ENCODE data around the gene PAX2.

PAX2 gene

DNA sequence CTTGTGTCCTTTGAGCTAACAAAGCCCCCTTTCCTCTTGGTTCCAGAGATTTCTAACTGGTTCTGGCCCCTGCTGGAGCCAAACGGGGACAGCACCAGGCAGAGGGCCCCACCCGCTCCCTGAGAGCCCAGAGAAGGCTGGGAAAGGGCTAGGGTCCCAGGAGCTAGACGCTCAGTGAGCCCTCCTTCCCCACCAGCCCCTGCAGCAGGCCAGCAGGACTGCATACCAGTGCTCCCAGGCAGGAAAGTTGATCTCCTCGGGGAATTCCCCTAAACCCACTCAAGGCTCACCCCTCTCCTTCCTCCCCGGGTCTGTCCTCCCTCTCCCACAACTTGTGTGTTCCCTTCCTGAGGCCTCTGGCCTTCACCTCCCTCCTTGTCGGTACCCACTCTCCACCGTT lies 47.7 kb downstream of the PAX2 start:
- no peak for DNase-seq

DNA sequence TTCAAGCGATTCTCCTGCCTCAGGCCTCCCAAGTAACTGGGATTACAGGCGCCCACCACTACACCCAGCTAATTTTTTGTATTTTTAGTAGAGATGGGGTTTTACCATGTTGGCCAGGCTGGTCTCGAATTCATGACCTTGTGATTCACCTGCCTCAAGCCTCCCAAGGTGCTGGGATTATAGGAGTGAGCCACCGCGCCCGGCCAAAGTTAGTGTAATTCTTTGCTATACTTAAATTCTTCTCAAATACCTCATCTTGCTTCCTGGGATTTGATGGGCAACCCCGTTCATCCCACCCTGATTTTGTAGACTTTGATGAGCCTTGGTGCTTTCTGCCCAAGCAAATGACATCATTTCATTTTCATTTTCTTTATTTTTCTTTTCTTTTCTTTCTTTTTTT lies 54.5 kb downstream of the PAX2 start:
- no peak for DNase-seq

DNA sequence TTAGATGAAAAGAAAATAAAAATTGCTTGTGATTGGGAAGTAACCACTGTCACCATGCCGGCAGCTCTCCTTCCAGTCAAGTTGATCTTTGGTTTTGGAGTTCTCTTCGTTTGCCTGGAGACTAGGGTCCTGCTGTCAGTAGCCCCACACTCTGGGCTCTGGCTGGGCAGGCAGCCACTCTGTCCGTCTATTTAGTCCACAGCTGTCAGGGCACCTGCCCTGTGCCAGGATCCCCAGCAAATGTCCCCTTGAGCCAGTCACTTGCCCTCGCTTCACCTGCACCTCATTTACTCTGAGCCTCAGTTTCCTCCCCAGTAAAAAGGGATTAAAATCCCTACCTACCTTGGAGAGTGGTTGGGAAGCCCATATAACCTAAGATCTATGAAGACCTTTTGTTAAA lies 55.5 kb downstream of the PAX2 start:
- DNase-seq = no peak

DNA sequence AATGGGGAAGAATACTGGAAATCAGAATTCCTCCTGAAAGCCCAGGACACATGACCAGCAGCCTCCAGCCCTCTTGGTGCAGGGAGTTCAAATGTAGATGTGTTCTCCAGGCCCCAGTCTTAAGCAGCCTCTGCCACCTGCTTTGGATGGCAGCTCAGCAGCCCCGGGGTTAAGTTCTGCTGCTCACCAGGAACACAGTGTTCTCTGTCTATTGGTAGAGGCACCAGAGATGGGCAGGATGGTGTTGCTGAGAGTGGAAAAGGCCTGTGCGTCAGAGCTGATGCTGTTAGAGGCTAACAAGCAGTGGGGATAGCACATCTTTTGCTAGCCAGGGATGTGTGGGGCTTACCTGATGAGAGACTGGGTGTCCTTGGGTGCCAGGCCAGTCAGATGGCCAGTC lies 56.8 kb downstream of the PAX2 start:
- no peak for DNase-seq

DNA sequence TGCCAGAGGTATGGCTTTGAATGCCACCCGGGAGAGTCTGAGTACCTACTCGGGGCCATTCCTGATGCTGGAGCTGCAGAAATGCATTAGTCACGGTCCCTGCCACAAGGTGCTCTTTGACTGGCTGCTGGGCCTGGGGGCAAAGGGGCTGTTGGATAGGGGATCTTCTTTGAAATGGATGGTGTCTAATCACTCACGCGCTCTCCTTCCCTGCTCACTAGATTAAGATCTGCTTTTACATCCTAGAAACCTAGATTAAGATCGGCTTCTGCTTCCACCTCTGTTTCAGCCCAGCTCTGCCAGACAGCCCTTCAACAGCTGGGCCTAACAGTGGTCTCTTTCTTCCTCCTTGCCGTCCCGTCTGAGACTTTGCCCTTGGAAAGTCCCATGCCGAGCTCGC lies 57.2 kb downstream of the PAX2 start:
- no peak for DNase-seq

DNA sequence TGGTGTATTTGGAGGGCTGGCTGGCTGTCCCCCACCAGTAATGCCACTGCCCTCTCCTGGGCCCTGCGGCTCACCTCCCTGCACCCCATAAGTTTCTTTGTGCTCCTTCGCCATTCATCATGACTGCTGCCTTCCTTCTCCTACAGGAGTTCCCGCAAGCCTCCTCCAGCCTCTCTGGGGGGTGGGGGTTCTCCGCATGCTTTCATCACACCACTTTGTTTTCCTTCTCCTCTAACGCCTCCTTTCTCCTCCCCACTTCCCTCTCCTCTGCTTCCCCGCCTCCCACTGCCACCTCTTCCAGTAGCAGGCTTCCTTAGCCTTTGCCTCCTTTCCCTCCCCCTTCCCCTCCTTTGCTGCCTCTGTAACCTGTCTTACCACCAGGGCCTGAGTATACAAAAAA lies 58.1 kb downstream of the PAX2 start:
- DNase-seq = no peak

DNA sequence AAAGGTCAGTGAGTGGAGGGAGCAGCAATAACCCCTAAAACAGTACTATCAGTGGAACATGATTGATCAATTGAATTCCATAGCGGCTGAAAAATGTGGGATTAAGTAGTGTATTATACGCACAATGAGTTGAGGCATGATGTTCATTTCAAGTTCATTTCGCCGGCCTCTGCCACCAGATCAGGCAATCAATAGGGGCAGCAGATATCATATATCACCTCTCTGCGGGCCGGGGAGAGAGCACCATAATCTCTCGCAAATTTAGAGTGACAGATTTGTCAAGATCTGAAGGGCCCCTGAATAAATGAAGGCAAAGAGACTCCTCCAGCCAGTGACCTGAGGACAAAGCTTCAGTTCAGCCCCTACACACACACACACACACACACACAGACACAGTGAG lies 58.5 kb downstream of the PAX2 start:
- DNase-seq = no peak

DNA sequence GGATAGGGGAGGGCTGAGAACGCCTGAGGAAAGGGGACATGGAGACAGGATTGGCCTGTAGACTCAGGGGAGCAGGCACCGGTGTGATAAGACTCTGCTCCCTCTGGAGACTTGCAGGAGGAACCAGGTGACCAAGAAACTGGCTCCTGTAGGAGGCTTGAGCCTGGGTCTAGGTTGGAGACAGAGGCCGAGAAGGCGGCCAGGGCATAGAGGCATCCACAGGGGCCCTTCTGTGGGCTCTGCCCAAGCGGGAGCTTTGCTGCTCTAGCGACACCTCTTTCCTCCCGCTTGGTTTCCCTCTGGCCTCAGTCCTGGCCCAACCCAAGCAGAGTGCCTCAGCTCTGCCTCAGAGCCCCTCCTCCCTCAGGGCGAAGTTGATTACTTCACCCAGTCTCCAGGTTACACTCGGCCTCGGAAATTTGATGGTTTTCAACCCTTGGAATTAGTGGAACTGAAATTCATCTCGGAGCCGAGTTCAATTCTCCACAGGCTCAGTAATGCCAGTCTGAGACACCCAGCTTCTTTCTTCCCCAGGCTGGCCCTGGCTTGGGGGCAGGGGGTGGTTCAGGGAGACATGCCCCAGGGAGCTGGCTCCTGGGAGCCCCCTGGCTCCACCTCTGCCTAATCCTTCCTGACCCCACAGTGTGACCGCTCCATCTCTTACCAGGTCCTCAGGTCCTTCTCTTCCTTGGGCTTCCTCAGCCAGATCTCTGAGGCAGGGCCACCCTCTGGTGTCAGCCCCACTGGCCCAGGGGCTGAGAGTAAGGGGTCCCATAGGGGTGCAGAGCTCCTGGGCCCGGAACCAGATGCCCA lies 60.4 kb downstream of the PAX2 start:
- no peak for DNase-seq

DNA sequence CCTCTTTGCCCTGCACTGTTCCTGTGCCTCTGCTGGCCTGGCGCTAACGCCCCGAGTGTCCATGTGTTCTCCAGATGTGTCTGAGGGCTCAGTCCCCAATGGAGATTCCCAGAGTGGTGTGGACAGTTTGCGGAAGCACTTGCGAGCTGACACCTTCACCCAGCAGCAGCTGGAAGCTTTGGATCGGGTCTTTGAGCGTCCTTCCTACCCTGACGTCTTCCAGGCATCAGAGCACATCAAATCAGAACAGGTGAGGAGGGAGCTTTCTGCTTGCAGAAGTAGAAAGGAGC lies 60.9 kb downstream of the PAX2 start:
- no peak for DNase-seq

DNA sequence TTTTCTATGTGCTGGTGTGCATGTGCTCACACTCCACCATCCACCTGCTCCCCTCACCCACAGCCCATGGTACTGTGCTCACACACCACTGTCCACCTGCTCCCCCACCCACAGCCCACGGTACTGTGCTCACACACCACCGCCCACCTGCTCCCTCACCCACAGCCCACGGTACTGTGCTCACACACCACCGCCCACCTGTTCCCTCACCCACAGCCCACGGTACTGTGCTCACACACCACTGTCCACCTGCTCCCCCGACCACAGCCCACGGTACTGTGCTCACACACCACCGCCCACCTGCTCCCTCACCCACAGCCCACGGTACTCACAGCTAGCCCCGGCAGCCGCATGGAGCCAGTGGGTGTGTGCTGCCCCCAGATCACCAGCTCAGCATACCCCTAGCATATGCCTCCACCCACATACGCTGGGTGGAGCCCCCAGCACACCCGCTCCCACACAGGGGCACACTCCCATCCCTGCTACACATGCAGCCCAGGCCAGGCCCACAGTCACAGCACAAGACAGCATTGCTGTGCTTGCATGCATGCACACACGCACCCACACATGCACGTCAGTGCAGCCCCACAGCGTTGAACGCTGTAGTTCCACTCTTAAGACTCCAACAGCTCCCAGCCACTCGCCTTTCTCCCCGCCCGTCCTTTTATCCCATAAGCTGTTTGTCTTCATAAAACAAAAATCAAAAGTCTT lies 62.0 kb downstream of the PAX2 start:
- DNase-seq = no peak

DNA sequence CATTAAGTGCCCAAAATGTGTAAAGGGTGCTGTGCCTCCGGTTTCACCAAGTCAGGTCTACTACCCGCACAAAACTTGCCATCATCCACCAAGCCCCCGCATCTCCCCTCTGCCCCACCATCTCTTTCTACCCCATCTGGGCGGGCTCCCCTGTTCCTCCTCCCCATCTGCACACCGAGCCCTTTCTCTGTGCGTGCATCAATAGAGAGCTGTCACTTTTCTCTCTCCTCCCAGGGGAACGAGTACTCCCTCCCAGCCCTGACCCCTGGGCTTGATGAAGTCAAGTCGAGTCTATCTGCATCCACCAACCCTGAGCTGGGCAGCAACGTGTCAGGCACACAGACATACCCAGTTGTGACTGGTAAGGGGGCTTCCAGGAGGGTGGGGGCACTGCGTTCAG lies 63.5 kb downstream of the PAX2 start:
- DNase-seq = no peak

DNA sequence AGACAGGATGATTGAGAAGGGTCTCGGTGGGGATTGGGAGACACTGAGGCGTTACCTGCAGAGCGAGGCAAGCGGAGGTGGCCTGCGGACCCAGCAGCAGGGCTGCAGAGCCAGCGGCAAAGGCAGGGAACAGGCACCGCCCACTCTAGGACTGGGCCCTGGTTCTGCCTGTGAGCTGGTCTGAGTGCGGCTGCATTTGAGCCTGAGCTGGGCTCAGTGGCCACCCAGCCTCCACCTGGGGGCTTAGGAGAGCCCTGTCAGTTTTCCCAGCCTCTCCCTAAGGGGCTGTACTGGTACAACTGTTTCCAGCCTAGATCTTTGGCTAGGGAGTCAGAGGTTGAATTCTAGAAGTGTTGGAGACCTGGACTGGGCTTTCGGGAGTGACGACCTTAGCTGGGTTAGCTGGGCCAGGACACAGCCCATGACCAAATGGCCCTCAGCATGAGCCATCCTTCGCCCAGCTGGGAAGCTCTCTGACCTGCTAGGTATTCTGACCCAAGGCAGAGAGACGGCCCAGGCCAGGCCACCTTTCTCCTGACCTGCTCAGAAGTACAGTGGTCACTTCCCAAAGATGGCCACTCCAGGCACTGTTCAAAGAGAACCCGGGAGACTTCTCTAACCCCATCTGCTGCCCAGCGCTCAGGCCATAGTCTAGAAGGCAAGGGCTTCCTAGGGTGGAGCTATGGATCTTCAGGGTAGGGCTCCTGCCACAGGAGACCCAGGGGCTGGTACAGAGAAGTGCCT lies 64.9 kb downstream of the PAX2 start:
- DNase-seq = no peak

DNA sequence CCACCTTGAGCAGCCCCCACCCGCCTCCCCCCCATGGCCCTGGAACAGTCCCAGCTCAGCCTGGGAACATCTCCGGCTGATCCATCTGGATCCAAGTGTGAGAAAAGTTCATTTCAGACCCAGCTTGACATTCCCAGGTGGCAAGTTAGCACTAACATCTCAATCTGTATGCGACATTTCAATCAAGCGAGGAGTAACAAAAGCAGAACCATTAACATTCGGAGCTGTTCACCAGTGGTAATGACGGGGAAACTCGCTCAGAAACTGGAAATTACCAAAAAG lies 65.4 kb downstream of the PAX2 start:
- DNase-seq = no peak

DNA sequence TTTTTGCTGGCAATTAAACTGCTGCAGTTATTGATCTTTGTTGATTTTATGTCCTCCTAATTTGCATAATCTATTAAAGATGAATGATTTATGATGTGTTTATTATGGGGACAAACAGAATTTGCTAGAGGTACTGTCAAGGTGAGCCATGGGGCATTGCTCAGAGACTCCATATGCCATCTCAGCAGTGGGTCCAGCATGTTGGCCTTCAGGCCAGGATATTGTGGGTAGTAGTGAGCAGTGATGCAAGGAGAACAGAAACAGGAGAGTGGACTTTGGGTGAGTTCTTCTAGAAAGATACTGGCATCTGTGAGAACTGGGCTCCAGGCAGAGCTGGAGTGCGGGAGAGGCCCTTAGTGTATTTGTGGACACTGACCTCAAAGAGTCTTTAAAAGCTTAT lies 65.9 kb downstream of the PAX2 start:
- no peak for DNase-seq

DNA sequence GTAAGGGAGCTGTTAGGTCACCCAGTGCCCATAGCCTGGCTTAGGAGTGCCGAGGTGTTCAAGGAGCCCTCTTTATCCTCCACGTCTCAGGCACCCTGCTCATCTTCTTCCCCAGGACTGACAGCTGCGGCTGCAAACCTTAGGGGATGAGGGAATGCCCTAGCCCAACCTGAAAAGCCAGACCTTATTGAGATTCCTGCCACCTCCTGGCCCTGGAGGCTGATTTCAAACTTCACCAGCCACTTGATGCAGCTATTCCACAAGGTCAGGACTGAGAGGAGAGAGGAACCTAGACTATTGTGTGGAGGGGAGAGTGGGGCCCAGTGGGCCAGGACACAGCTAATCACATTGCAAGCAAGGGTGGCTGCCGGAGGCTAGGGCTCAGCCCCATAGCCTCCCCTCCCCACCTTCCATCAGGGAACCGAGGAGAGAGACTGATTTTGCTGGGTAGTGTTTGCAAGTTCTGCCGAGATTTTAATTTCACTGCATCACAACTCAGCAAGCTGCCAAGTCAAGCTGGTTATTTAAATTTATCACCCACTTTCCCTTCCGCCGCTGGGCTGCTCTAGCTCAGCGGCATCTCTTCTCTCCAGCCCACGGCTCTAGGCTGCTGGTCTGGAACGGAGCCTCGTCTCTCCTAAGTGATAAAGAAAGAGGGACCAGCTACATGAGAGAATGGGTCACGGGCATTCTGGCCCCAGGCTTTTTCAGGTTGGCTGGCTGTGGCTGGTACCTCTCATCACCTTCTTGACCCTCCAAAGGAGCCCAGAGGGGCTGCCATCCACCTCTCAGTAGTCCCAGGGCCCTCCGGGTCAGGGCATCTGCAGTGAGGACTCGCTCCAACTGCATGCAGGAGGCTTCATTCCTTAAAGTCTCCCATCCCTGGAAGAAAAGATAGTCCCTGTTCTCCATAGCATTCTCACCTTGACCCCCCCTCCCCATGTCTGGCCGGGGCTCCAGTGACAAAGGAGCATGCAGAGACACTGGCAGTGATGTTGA lies 66.7 kb downstream of the PAX2 start:
- no peak for DNase-seq

DNA sequence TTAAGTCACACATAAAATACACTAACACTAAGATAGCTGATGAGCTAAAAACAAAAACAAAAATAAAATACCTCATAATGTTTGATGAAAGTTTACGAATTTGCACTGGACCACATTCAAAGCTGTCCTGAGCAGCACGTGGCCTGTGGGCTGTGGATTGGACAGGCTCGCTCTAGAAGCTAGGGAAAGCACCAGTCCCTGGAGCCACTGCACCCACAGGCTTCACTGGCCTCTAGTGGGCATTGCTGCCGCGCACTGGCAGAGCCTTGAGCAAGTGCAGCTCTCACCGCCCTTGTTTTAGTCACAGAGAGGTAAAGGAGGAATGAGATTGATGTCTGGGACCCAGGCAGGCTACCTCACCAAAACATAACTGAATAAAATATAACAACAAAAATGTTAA lies 67.6 kb downstream of the PAX2 start:
- DNase-seq = no peak

DNA sequence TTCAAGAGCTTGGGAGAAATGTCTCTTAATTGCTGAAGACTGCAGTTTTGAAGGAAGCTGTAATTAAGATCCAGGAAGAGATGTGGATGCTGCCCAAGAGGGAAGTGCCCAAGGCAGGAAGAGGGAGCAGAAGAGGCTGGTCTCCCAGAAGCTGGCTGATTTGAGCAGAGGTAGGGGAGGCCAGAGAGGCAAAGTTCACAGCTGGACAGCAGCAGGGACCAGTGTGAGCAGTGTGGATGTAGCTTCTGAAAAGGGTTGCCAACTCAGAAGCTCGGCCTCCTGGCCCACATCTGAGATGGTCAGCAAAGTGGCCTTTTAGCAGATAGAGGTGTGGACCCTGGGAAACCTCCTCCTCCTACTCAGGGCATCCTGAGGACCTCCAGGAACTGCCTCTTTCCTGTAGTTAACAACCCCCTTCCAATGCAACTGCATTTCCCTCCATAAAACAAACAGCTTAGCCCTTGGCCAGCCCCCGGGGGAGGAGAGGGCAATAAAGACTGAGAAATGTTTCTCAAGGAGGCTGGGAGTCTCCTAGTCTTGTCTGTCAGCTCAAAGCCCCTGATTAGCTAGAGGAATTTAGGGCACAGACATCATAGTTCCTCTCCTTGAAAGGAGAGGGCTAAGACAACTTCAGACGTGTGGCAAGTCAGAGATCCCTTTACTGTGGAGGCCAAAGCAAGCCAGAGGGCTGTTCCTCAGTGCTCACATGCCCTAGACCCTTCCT lies 69.5 kb downstream of the PAX2 start:
- DNase-seq = no peak

DNA sequence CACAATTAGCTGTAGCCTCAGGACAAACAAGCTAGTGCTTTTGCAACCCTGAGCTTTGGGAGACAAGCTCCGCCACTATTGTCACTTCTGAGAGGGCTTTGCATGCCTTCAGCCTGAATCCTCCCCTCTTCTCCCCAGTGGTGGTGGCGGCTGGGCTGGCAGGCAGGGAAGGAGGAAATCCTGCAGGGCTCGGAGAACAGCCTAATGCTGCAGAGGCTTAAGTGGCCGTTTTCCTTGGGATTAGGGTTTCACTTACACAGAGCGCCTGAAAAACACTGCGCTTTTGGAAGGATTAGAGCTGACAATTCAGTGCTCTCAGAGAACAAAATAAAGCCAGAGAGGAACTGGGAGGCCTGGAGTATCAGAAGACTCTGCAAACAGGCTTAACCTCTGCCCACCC lies 71.3 kb downstream of the PAX2 start:
- no peak for DNase-seq

DNA sequence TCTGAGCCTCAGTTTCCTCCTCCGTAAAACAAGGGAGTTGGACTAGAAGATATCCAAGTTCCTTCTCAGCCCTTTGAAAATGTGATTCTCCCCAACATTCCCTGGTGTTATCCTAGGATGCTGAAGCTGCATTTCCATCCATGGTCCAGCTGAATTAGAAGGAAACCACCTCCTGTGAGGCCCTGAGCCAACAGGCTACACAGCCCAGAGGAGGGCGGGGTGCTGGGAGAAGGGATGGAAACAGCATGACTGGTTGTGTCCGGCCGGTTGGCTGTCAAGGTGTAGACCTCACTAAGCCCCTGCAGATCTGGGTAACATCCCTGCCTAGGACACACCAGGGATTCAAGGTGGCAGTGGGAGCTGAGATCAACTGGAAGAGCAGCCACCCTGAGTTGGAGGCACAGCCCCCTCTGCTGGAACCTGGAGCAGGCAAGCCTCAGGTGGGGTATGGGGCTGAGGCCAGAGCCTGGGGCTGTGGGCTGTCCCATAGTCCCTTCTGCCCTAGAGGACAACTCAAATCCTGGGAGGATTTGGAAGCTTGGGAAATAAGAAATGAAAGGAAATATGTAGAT lies 72.0 kb downstream of the PAX2 start:
- DNase-seq = no peak

DNA sequence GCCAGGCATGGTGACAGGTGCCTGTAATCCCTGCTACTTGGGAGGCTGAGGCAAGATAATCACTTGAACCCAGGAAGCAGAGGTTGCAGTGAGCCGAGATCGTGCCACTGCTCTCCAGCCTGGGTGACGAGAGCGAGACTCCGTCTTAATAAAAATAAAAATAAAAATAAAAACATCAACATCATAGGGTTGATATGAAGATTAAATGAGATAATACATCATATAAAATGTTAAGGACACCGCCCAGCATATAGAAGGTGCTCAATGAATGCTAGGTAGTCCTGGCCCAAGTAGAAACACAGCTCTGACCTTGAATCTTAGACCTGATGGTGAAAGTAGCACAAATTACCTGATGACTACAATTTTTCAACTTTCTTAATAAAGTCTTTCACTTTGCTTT lies 74.0 kb downstream of the PAX2 start:
- no peak for DNase-seq

DNA sequence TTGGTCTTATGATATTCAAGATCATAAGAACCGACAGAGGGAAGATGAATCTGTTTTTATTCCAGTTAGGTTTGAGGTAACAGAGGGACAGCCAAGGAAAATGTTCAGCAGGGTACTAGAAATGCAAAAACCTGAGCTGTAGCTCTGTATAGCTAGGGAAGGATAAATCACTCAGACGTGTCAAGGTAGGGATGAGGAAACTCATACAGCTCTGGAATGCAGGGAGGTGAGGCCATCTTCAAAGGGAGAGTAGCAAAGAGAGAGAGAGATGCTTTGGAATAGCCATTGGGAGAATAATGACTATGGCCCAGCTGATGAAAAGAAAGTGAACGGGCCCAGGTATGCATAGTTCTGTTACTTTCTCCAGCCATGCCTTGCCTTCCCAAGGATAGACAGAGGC lies 77.8 kb downstream of the PAX2 start:
- DNase-seq = no peak

DNA sequence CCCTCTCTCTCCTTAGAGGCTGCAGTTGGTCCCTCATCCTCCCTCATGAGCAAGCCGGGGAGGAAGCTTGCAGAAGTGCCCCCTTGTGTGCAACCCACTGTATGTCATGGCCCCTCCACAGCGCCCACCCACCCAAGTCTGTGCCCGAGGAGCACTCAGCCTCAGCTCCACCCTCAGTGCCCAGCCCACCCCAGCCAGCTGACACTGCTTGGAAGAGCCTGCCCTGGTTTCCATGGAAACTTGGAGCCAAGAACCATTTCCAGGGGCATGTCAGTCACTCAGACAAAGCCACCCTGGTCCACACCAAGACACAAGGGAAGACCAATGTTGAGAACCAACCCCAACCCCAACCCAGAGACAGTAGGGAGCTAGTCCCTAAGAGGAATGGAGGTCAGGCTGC lies 79.5 kb downstream of the PAX2 start:
- no peak for DNase-seq
